Tibial nerve (tissue), 4 donors: ENCODE results near the gene PTPRR.

Source experiments
- CTCF ChIP-seq, 5 experiments: fragments of 200-600 bp in 3 of 5; fragments of 450-650 bp in 2 of 5; sonication (generic) in 3 of 5; IDR thresholded peaks; one replicate each; pipeline ENCODE4 v1.5.1; 2016 to 2019; ENCODE audit warnings: antibody characterized with exemption in 5 of 5, mild to moderate bottlenecking in 3 of 5, moderate library complexity in 2 of 5
- EP300 ChIP-seq, 2 donors: sonication (generic); formaldehyde crosslinking; IDR thresholded peaks; one replicate each; pipeline ENCODE4 v1.6.1; 2017; ENCODE audit warnings: antibody characterized with exemption in 2 of 2, mild to moderate bottlenecking in 1 of 2
- POLR2A ChIP-seq, 2 donors: fragments of 450-650 bp; IDR thresholded peaks; one replicate each; pipeline ENCODE4 v1.6.1; 2017; ENCODE audit warnings: antibody characterized with exemption in 2 of 2, mild to moderate bottlenecking in 2 of 2, moderate library complexity in 2 of 2

- TF ChIP-seq CTCF (IDR thresholded peaks at IDR 0.05) (no peak), POLR2A (IDR thresholded peaks at IDR 0.05) (no peak), EP300 (IDR thresholded peaks at IDR 0.05) (no peak)
Observed at GRCh38 chr12:70815056-70815455, 105.5 kb downstream of the PTPRR start.
